H1 (cell line): ENCODE results near the gene PACS1. TPM values are rescaled to one million over a fixed set of nuclear protein-coding genes. Genes with fewer than 3 reads are reported as not detected.

Source experiments
- CHD2 ChIP-seq: IDR thresholded peaks from 2 replicates; pipeline ENCODE4 v1.6.1; 2012; ENCODE audit warnings: low read length, improper control_type of control experiment
- SIX5 ChIP-seq: IDR thresholded peaks from 2 replicates; pipeline ENCODE4 v1.6.1; 2011; ENCODE audit warnings: mild to moderate bottlenecking, low read depth, low read length
- SUZ12 ChIP-seq: fragments of 200-600 bp; sonication (generic); IDR thresholded peaks from 2 replicates; pipeline ENCODE4 v1.6.1; 2012; ENCODE audit warnings: mild to moderate bottlenecking, inconsistent platforms, low read length, moderate library complexity, mixed read lengths
- polyA plus RNA-seq, 7 experiments: library from polyadenylated mRNA; depleted of rRNA in 3 of 7; stranded (reverse) in 5 of 7; unstranded in 2 of 7; fragments of >200 nt in 5 of 7; fragments of 200-250 nt in 2 of 7; gene quantifications; 1 replicate in 5 of 7; 2 replicates in 1 of 7; 4 replicates in 1 of 7; pipeline versions ENCODE4 v1.2.1 to v1.2.3, GENCODE V29; 2011 to 2013; ENCODE audit warnings: missing spikeins in 2 of 7, mixed read lengths in 2 of 7
- total RNA-seq: library from RNA; stranded (reverse); fragmentation: NEBNext Ultra II Directional; extraction: Animal tissue kit (Norgen Biotek cat#: 25700); gene quantifications from 2 replicates; pipeline ENCODE4 v1.2.1, GENCODE V29; 2021

The PACS1 gene
- total and polyA plus RNA-seq, 2 of the 8 experiments (the other 6 are each of a cell fraction or from before 2014, with no cell fraction given), result 11.5 to 36.0 TPM

GRCh38 chr11:66287889-66288670, 218.0 kb downstream of the PACS1 start (continued):
- TF ChIP-seq SUZ12, result no peak
- TF ChIP-seq CHD2, result no peak
- TF ChIP-seq SIX5, result no peak
